GM12864 (cell line): ENCODE results near the gene FOXN1.

Source experiments
- DNase-seq: peaks from one replicate; pipeline ENCODE4 v3.0.0-alpha.2; 2011; ENCODE audit warnings: low read depth
- H3K4me3 ChIP-seq: 2 replicates; pipeline ENCODE4 v1.5.1; 2011; ENCODE audit warnings: mild to moderate bottlenecking, low read depth, low read length, control low read depth
- CTCF ChIP-seq: IDR thresholded peaks from 2 replicates; pipeline ENCODE4 v1.5.1; 2011; ENCODE audit warnings: low read depth, mild to moderate bottlenecking, moderate library complexity, low read length, control low read depth, inconsistent platforms; ENCODE audit errors: missing control alignments

The FOXN1 gene

GRCh38 chr17:28580959-28581358 lies 74.8 kb downstream of the FOXN1 start:
- H3K4me3 ChIP-seq = no peak overlapping the region
- DNase-seq = no peak
- TF ChIP-seq CTCF = no peak

GRCh38 chr17:28582513-28582912 lies 76.4 kb downstream of the FOXN1 start:
- DNase-seq = no peak

GRCh38 chr17:28584434-28584833 lies 78.3 kb downstream of the FOXN1 start:
- no peak for TF ChIP-seq CTCF
- no peak overlapping the region for H3K4me3 ChIP-seq
- no peak for DNase-seq

More at GRCh38 chr17:28582513-28582912, 76.4 kb downstream of the FOXN1 start:
- no peak overlapping the region for H3K4me3 ChIP-seq
- no peak for TF ChIP-seq CTCF

DNA sequence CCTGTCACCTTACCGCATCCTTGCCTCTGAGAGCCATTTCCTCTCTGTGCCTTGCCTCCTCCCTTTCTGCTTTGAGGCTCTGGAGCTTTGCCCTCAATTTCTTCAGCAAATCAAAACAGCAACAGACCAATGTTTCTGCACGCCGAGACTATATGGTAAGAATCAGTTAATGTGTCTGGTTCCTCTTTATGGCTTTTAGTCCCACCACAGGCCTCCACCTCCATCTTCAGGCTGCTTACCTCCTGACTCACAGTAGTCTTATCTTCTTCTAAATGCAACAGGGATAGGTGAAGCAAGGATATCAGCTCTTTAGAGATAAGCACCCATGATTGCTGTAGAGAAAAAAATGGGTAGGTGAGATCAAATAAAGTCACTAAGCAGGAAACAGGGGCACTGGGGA lies 79.7 kb downstream of the FOXN1 start:
- no peak for TF ChIP-seq CTCF
- DNase-seq = no peak
- H3K4me3 ChIP-seq = no peak overlapping the region
